ENCODE results near the gene GPHN. TPM values are rescaled to one million over a fixed set of nuclear protein-coding genes. Genes with fewer than 3 reads are reported as not detected.

GPHN gene
- total and polyA plus RNA-seq, 2 donors (not counting 3 experiments of a cell fraction or from before 2014, with no cell fraction given), result 5.1 to 23.2 TPM

DNA sequence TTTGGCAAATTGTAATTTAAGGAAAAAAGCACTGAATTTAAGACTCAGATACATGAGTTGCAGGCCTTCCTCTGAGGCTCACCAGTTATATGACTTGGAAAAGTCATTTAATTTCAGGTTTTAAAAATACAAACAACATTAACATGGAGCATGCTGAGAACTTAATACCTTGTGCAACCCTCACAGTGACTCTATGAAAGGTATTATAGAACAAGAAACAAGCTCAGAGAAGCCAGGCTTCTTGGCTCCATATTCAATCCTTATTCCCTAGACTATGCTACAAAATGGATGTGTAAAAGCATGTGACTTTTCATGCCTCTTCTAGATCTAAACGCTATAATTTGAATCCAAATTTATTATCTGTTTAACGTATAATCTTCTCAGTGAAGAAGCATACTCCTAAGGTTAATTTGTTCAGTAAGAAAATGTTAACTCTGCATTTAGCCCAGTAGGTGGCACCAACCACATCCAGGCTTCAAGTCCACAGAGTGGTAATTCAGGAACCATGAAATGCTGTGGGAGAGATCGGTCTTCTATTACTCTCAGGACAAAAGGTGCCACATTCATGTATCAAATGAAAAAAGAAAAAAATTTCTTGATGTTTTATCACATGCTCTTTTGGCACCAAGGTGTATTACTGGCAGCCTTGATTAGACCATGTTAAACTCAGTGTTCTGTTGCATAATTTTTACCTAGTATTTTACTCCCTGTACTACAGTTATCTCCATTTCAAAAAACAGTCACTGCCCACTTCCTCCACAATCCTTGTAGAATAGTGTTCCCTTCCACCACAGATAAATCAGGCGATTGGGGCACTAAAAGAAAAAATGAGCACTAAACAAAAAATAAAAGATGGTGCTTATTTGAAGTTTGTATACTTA is 12.5 kb upstream of the GPHN start:
- no peaks in the 10 kb centered on the region for H3K9me1 ChIP-seq (replicated peaks; ENCODE audit: control insufficient read depth, extremely low read depth, insufficient read depth, low read length)
- TF ChIP-seq, protein P1, sequence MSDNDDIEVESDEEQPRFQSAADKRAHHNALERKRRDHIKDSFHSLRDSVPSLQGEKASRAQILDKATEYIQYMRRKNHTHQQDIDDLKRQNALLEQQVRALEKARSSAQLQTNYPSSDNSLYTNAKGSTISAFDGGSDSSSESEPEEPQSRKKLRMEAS (IDR thresholded peaks at IDR 0.05; ENCODE audit: insufficient read depth, insufficient read length), result no peak
- no peak for TF ChIP-seq FOS (IDR thresholded peaks at IDR 0.05; ENCODE audit: borderline replicate concordance, insufficient read depth, low read length)
- TF ChIP-seq POLR2A (IDR thresholded peaks at IDR 0.05; ENCODE audit: low read depth, low read length), result no peak
- TF ChIP-seq EZH2 (IDR thresholded peaks at IDR 0.05; ENCODE audit: borderline replicate concordance, low read depth, low read length, severe bottlenecking), result no peak
- TF ChIP-seq GATA2 (IDR thresholded peaks at IDR 0.05; ENCODE audit: insufficient read depth, insufficient read length, low read depth, low read length), result no peak
- TF ChIP-seq, protein P2, sequence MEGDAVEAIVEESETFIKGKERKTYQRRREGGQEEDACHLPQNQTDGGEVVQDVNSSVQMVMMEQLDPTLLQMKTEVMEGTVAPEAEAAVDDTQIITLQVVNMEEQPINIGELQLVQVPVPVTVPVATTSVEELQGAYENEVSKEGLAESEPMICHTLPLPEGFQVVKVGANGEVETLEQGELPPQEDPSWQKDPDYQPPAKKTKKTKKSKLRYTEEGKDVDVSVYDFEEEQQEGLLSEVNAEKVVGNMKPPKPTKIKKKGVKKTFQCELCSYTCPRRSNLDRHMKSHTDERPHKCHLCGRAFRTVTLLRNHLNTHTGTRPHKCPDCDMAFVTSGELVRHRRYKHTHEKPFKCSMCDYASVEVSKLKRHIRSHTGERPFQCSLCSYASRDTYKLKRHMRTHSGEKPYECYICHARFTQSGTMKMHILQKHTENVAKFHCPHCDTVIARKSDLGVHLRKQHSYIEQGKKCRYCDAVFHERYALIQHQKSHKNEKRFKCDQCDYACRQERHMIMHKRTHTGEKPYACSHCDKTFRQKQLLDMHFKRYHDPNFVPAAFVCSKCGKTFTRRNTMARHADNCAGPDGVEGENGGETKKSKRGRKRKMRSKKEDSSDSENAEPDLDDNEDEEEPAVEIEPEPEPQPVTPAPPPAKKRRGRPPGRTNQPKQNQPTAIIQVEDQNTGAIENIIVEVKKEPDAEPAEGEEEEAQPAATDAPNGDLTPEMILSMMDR (IDR thresholded peaks at IDR 0.05; ENCODE audit: extremely low read depth in 1 of 2, insufficient read depth in 1 of 2, low read depth in 1 of 2, low read length in 2 of 2), result peak; percentile 59 to 61
- no peak for TF ChIP-seq MYC (IDR thresholded peaks at IDR 0.05; ENCODE audit: low read depth, low read length)
- H3K27me3 ChIP-seq (ENCODE audit: control insufficient read depth in 2 of 2, insufficient read depth in 2 of 2, low read length in 2 of 2), result no peaks in the 10 kb centered on the region
- no peaks in the 10 kb centered on the region for H3K36me3 ChIP-seq (ENCODE audit: control insufficient read depth in 2 of 2, extremely low read depth in 1 of 2, insufficient read depth in 2 of 2, low read length in 2 of 2)
- dilution Hi-C loops (cut with MboI; ENCODE audit: extremely low pct_ligation_motif_present, low sequenced_read_pairs) (no loop called here), intact Hi-C loops (cut with micrococcal nuclease) (loop anchor here (1.0 to 10.0 kb wide), 7 partner anchors 73 to 1209 kb away; partner anchors contain the start of gene RDH12)
- H3K4me2 ChIP-seq (ENCODE audit: insufficient read depth, low read length), result peak overlapping the region; percentile 39
- H3K9ac ChIP-seq (replicated peaks; ENCODE audit: extremely low read depth, insufficient read depth, low read length), result no peak overlapping the region
- ChIA-PET CTCF (interaction anchor here (0.5 to 1.6 kb wide), 14 partner anchors 10 to 1209 kb away, joined by 3 to 19 read pairs (median 4); no protein-coding TSS in a partner anchor), POLR2A (no interaction called here)
- FAIRE-seq (peak; percentile 70), DNase-seq (ENCODE audit: low read depth, low spot score) (peak; percentile 71)
- H3K4me3 ChIP-seq (replicated peaks in 1 of 3; ENCODE audit: insufficient read depth in 1 of 3, low read depth in 1 of 3, low read length in 3 of 3), result no peak overlapping the region
- BruUV-seq (replicated peaks), result no TSS peak
- no peaks in the 10 kb centered on the region for H4K20me1 ChIP-seq (replicated peaks; ENCODE audit: control insufficient read depth, extremely low read depth, insufficient read depth, low read length)
- no peak overlapping the region for H3K27ac ChIP-seq (ENCODE audit: insufficient read depth, low read depth, low read length)
- no peak overlapping the region for H2AFZ ChIP-seq (ENCODE audit: low read depth, low read length)
- H3K79me2 ChIP-seq (ENCODE audit: control insufficient read depth, insufficient read depth, low read length), result no peaks in the 10 kb centered on the region
- H3K9me3 ChIP-seq (replicated peaks; ENCODE audit: control insufficient read depth, insufficient read depth, low read length), result no peaks in the 10 kb centered on the region
- H3K4me1 ChIP-seq (ENCODE audit: control insufficient read depth, extremely low read depth, insufficient read depth, low read length), result no peaks in the 10 kb centered on the region
